GM12892 (cell line): ENCODE data around the gene AGO1.
"Not testable (repeated sequence)": the region's sequence is repeated elsewhere in the genome, so short reads cannot be mapped to it uniquely, and the experiment has no call there.

Experiments
- DNase-seq: peaks from one replicate; pipeline ENCODE4 v3.0.0; 2011; ENCODE audit not compliant: insufficient read length
- FAIRE-seq: peaks from 2 replicates; lab custom pipeline; 2011; peaks lifted over from hg19 to GRCh38; lab: Jason Lieb, UNC
- POLR2A ChIP-seq: IDR thresholded peaks from 2 replicates; pipeline ENCODE4 v1.6.1; 2011; ENCODE audit warnings: low read depth, low read length, control low read depth
- POLR2AphosphoS5 ChIP-seq: IDR thresholded peaks from 2 replicates; pipeline ENCODE4 v1.6.1; 2011; ENCODE audit warnings: low read depth, low read length, control low read depth
- TAF1 ChIP-seq: IDR thresholded peaks from 2 replicates; pipeline ENCODE4 v1.6.1; 2011; ENCODE audit warnings: low read depth, mild to moderate bottlenecking, control low read depth, low read length, borderline replicate concordance

Gene AGO1

GRCh38 chr1:35851132-35851869 lies 31.7 kb upstream of the AGO1 start:
- no peak for FAIRE-seq
- TF ChIP-seq POLR2AphosphoS5 (no peak), TAF1 (no peak), POLR2A (no peak)
- no peak for DNase-seq

- no peak for FAIRE-seq
Observed at GRCh38 chr1:35852241-35852640, 30.8 kb upstream of the AGO1 start.

GRCh38 chr1:35854989-35855700 lies 27.9 kb upstream of the AGO1 start:
- TF ChIP-seq POLR2A (no peak), POLR2AphosphoS5 (no peak), TAF1 (no peak)
- FAIRE-seq (no peak), DNase-seq (no peak)

More at GRCh38 chr1:35852241-35852640, 30.8 kb upstream of the AGO1 start:
- DNase-seq = no peak
- TF ChIP-seq TAF1 (no peak), POLR2AphosphoS5 (no peak), POLR2A (no peak)

GRCh38 chr1:35856964-35857363 lies 26.0 kb upstream of the AGO1 start:
- DNase-seq (no peak), FAIRE-seq (no peak)
- no peak for TF ChIP-seq POLR2A
- no peak for TF ChIP-seq POLR2AphosphoS5
- no peak for TF ChIP-seq TAF1

- no peak for DNase-seq
- FAIRE-seq = no peak
- TF ChIP-seq POLR2A (no peak), TAF1 (no peak), POLR2AphosphoS5 (no peak)
Observed at GRCh38 chr1:35857830-35858229, 25.2 kb upstream of the AGO1 start.

- no peak for TF ChIP-seq POLR2A
- no peak for TF ChIP-seq POLR2AphosphoS5
- TF ChIP-seq TAF1 = no peak
- DNase-seq (no peak), FAIRE-seq (no peak)
Observed at GRCh38 chr1:35860696-35861095, 22.3 kb upstream of the AGO1 start.

GRCh38 chr1:35863136-35863535 lies 19.9 kb upstream of the AGO1 start:
- DNase-seq = no peak
- FAIRE-seq = no peak

GRCh38 chr1:35863881-35864625 lies 19.0 kb upstream of the AGO1 start:
- TF ChIP-seq TAF1 = no peak
- TF ChIP-seq POLR2AphosphoS5 = no peak
- no peak for TF ChIP-seq POLR2A
- no peak for FAIRE-seq
- DNase-seq = no peak

More at GRCh38 chr1:35863136-35863535, 19.9 kb upstream of the AGO1 start:
- no peak for TF ChIP-seq TAF1
- TF ChIP-seq POLR2A = no peak
- TF ChIP-seq POLR2AphosphoS5 = no peak

- DNase-seq (no peak), FAIRE-seq (no peak)
- no peak for TF ChIP-seq POLR2A
- TF ChIP-seq TAF1 = no peak
- no peak for TF ChIP-seq POLR2AphosphoS5
Observed at GRCh38 chr1:35864813-35865212, 18.2 kb upstream of the AGO1 start.

GRCh38 chr1:35866991-35867390 lies 16.0 kb upstream of the AGO1 start:
- TF ChIP-seq TAF1 (no peak), POLR2AphosphoS5 (no peak), POLR2A (no peak)
- no peak for FAIRE-seq
- no peak for DNase-seq

- DNase-seq, FAIRE-seq: not testable (repeated sequence)
Observed at GRCh38 chr1:35869245-35869950, 13.6 kb upstream of the AGO1 start.
